Ectodermal cell (in vitro differentiated cells): ENCODE results near the gene NXPH4.

Experiments
- H3K27ac ChIP-seq: 2 replicates; pipeline ENCODE4 v1.7.0; 2013; ENCODE audit warnings: mild to moderate bottlenecking, low read depth, low read length; ENCODE audit not compliant: insufficient read depth, poor library complexity, severe bottlenecking
- H3K27me3 ChIP-seq: 2 replicates; pipeline ENCODE4 v1.7.0; 2013; ENCODE audit warnings: mild to moderate bottlenecking, low read length; ENCODE audit not compliant: insufficient read depth, control insufficient read depth, poor library complexity, severe bottlenecking
- H3K36me3 ChIP-seq: one replicate; pipeline ENCODE4 v1.7.0; 2013; ENCODE audit warnings: low read length; ENCODE audit not compliant: control insufficient read depth, insufficient read depth
- H3K4me1 ChIP-seq: one replicate; pipeline ENCODE4 v1.7.0; 2013; ENCODE audit warnings: low read length; ENCODE audit not compliant: control insufficient read depth, insufficient read depth
- H3K4me3 ChIP-seq: 2 replicates; pipeline ENCODE4 v1.7.0; 2013; ENCODE audit warnings: low read depth, low read length, control low read depth; ENCODE audit not compliant: insufficient read depth
- H3K9me3 ChIP-seq: 2 replicates; pipeline ENCODE4 v1.7.0; 2013; ENCODE audit warnings: mild to moderate bottlenecking, low read length, moderate library complexity; ENCODE audit not compliant: control insufficient read depth
- WGBS, 2 experiments: methylation state at CpG; one replicate each; pipeline ENCODE4 v1.1.7; 2013; ENCODE audit warnings: missing lambda C conversion rate in 2 of 2; 5-methylcytosine and 5-hydroxymethylcytosine counted together

Gene NXPH4

DNA sequence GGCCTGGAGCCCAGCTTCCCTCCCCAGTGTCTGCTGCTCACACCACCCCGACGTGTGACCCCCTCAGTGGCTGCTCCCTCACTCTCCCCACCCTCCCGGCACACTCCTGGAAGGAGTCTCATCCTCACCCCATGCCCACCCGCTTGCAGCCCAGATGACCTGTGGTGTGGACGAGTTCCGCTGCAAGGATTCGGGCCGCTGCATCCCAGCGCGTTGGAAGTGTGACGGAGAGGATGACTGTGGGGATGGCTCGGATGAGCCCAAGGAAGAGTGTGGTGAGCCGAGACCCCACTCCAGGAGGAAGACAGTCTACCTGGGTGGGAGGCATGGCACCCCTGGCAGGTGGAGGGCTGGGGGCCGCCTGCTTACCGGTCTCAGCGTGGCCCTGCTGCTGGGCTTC lies 15.0 kb upstream of the NXPH4 start:
- Histone ChIP-seq H3K27me3 (no peaks in the 10 kb centered on the region), H3K4me1 (no peaks in the 10 kb centered on the region), H3K27ac (no peak overlapping the region), H3K9me3 (no peaks in the 10 kb centered on the region), H3K36me3 (peaks cover 49% of the 10 kb centered on the region), H3K4me3 (no peak overlapping the region)
- WGBS, 2 experiments = 94 to 96% methylated on average over 16 of the region's 16 CpGs

GRCh38 chr12:57202321-57202720 lies 14.3 kb upstream of the NXPH4 start:
- Histone ChIP-seq H3K4me3 (no peak overlapping the region), H3K27me3 (no peaks in the 10 kb centered on the region), H3K4me1 (no peaks in the 10 kb centered on the region), H3K9me3 (no peaks in the 10 kb centered on the region), H3K27ac (no peak overlapping the region), H3K36me3 (peaks cover 45% of the 10 kb centered on the region)
- WGBS, 2 experiments = 95 to 96% methylated on average over 19 of the region's 19 CpGs

DNA sequence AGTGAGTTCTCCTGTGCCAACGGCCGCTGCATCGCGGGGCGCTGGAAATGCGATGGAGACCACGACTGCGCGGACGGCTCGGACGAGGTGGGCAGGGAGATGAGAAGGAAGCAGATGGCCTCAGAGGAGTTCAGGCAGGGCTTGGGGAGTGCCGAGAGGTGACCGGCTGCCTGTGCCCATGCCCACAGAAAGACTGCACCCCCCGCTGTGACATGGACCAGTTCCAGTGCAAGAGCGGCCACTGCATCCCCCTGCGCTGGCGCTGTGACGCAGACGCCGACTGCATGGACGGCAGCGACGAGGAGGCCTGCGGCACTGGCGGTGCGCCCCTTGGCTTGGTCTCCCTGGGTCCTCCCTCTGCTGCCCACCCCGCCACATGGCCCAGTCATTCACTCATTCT lies 13.4 kb upstream of the NXPH4 start:
- no peaks in the 10 kb centered on the region for H3K27me3 ChIP-seq
- H3K4me1 ChIP-seq = no peaks in the 10 kb centered on the region
- no peak overlapping the region for H3K4me3 ChIP-seq
- 96 to 97% methylated on average over 28 of the region's 28 CpGs for WGBS, 2 experiments
- peaks cover 44% of the 10 kb centered on the region for H3K36me3 ChIP-seq
- H3K27ac ChIP-seq = no peak overlapping the region
- no peaks in the 10 kb centered on the region for H3K9me3 ChIP-seq

DNA sequence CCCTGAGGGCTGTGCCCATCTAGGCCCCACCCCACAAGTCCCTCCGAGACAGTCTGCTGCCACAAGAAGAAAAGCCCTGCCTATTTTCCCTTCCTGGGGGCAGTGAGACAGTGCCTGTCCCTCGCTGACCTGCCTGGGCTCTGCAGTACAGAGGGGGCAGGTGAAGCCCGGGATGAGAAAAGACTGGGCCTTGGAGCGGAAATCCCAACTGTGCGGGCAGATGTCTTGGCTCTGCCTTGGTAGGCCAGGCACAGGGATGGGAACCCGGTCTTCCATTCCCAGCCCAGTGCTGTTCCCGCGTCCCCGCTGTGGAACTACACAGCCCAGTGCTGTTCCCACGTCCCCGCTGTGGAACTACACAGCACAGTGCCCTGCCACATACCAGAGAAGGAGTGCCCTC lies 12.8 kb upstream of the NXPH4 start:
- Histone ChIP-seq H3K9me3 (no peaks in the 10 kb centered on the region), H3K4me3 (no peak overlapping the region), H3K4me1 (no peaks in the 10 kb centered on the region), H3K27me3 (no peaks in the 10 kb centered on the region), H3K27ac (no peak overlapping the region), H3K36me3 (peaks cover 40% of the 10 kb centered on the region)
- 84 to 88% methylated on average over 11 of the region's 11 CpGs for WGBS, 2 experiments

DNA sequence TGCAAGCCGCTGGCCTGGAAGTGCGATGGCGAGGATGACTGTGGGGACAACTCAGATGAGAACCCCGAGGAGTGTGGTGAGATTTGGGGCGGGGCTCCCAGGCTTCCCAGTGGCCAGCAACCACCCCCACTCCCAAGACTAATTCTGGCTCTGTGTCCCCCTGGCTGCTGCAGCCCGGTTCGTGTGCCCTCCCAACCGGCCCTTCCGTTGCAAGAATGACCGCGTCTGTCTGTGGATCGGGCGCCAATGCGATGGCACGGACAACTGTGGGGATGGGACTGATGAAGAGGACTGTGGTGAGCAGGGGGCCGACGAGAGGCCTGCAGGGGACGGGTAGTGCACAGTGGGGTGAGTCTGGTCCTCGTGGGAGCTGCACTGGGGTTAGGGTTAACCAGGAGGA lies 12.1 kb upstream of the NXPH4 start:
- H3K27me3 ChIP-seq = no peaks in the 10 kb centered on the region
- H3K4me1 ChIP-seq = no peaks in the 10 kb centered on the region
- H3K27ac ChIP-seq = no peak overlapping the region
- H3K36me3 ChIP-seq = peaks cover 36% of the 10 kb centered on the region
- no peaks in the 10 kb centered on the region for H3K9me3 ChIP-seq
- WGBS, 2 experiments = 95 to 96% methylated on average over 19 of the region's 19 CpGs
- no peak overlapping the region for H3K4me3 ChIP-seq

DNA sequence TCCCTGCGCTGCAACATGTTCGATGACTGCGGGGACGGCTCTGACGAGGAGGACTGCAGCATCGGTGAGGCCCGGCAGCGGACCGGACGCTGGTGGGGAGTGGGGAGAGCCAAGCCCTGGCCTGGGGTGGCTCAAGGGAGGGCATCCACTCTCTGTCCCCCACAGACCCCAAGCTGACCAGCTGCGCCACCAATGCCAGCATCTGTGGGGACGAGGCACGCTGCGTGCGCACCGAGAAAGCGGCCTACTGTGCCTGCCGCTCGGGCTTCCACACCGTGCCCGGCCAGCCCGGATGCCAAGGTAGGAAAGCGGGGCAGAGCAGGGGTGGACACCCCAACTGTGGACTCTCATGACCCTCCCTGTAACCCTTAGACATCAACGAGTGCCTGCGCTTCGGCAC lies 11.4 kb upstream of the NXPH4 start:
- Histone ChIP-seq H3K27ac (no peak overlapping the region), H3K4me1 (no peaks in the 10 kb centered on the region), H3K27me3 (no peaks in the 10 kb centered on the region), H3K9me3 (no peaks in the 10 kb centered on the region), H3K36me3 (peaks cover 36% of the 10 kb centered on the region), H3K4me3 (no peak overlapping the region)
- 96% methylated on average over 26 of the region's 26 CpGs for WGBS, 2 experiments

- Histone ChIP-seq H3K36me3 (peaks cover 36% of the 10 kb centered on the region), H3K27me3 (no peaks in the 10 kb centered on the region), H3K4me1 (no peaks in the 10 kb centered on the region), H3K4me3 (no peak overlapping the region), H3K27ac (no peak overlapping the region), H3K9me3 (no peaks in the 10 kb centered on the region)
- WGBS, 2 experiments = 96 to 97% methylated on average over 7 of the region's 7 CpGs
Measured at GRCh38 chr12:57205931-57206330, 10.7 kb upstream of the NXPH4 start.

- Histone ChIP-seq H3K4me3 (no peak overlapping the region), H3K36me3 (peaks cover 27% of the 10 kb centered on the region), H3K9me3 (no peaks in the 10 kb centered on the region), H3K27me3 (no peaks in the 10 kb centered on the region), H3K27ac (no peak overlapping the region), H3K4me1 (no peaks in the 10 kb centered on the region)
- 94 to 96% methylated on average over 29 of the region's 29 CpGs for WGBS, 2 experiments
Measured at GRCh38 chr12:57207731-57208630, 8.6 kb upstream of the NXPH4 start.

DNA sequence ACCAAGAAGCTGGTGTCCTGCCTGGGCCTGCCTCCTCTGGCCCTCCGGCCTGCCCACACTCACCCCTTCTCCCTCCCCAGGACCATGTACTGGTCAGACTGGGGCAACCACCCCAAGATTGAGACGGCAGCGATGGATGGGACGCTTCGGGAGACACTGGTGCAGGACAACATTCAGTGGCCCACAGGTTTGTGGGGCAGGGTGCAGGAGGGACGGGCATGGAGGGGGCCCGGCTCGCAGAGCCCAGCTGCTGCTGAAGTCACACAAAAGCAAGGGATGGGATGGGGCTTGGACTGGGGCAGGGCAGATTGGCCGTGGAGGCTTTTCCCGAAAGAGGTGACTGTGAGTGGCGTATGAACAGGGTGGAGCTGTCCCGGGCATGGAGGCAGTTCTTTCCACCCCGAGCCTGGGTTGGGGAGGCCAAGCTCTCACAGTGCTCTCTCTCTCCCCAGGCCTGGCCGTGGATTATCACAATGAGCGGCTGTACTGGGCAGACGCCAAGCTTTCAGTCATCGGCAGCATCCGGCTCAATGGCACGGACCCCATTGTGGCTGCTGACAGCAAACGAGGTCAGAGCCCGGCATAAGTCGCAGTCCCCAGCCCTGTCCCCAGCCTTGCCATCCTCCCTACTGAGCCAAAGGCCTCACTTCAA lies 7.8 kb upstream of the NXPH4 start:
- Histone ChIP-seq H3K27me3 (peaks cover 3% of the 10 kb centered on the region), H3K9me3 (no peaks in the 10 kb centered on the region), H3K36me3 (peaks cover 20% of the 10 kb centered on the region), H3K4me3 (no peak overlapping the region), H3K4me1 (peaks cover 5% of the 10 kb centered on the region), H3K27ac (no peak overlapping the region)
- WGBS, 2 experiments = 90 to 92% methylated on average over 22 of the region's 22 CpGs

GRCh38 chr12:57209916-57210315 lies 6.7 kb upstream of the NXPH4 start:
- no peaks in the 10 kb centered on the region for H3K9me3 ChIP-seq
- H3K36me3 ChIP-seq = peaks cover 18% of the 10 kb centered on the region
- H3K4me3 ChIP-seq = no peak overlapping the region
- H3K27ac ChIP-seq = no peak overlapping the region
- H3K27me3 ChIP-seq = peaks cover 15% of the 10 kb centered on the region
- 93 to 95% methylated on average over 8 of the region's 8 CpGs for WGBS, 2 experiments
- peaks cover 9% of the 10 kb centered on the region for H3K4me1 ChIP-seq
